Left lung (tissue), 10 donors: ENCODE results near the gene C2orf81. TPM values are rescaled to one million over a fixed set of nuclear protein-coding genes. Genes with fewer than 3 reads are reported as not detected.

Experiments used
- ATAC-seq: fragments of 200-7000 bp; cut with Tn5 transposase; one replicate; pipeline ENCODE4 v1.9.1; 2020; ENCODE audit warnings: moderate library complexity
- DNase-seq, 4 donors: peaks; one replicate each; pipeline ENCODE4 v3.0.0-alpha.2; 2013 to 2020
- H3K27ac ChIP-seq, 2 donors: fragments of 200-600 bp; sonication (generic) in 1 of 2; one replicate each; pipeline versions ENCODE4 v1.5.0 to v1.8.0; 2020 to 2021
- H3K27me3 ChIP-seq, 2 donors: fragments of 200-600 bp; sonication (generic) in 1 of 2; one replicate each; pipeline versions ENCODE4 v1.5.0 to v1.8.0; 2020 to 2021
- H3K36me3 ChIP-seq, 2 donors: fragments of 200-600 bp; sonication (generic) in 1 of 2; one replicate each; pipeline versions ENCODE4 v1.5.0 to v1.8.0; 2020 to 2021
- H3K4me1 ChIP-seq, 2 donors: fragments of 200-600 bp; one replicate each; pipeline ENCODE4 v1.8.0; 2021
- H3K4me3 ChIP-seq, 2 donors: fragments of 200-600 bp; sonication (generic) in 1 of 2; one replicate each; pipeline versions ENCODE4 v1.5.0 to v1.8.0; 2020 to 2021; ENCODE audit warnings: mild to moderate bottlenecking in 1 of 2
- H3K9me3 ChIP-seq, 2 donors: fragments of 200-600 bp; sonication (generic) in 1 of 2; one replicate each; pipeline versions ENCODE4 v1.5.0 to v1.8.0; 2020 to 2021
- CTCF ChIP-seq, 2 donors: fragments of 200-600 bp; sonication (generic) in 1 of 2; IDR thresholded peaks; one replicate each; pipeline versions ENCODE4 v1.5.0 to v1.8.0; 2021; ENCODE audit warnings: antibody characterized with exemption in 2 of 2
- intact Hi-C, 2 donors: fragments of 100-400 bp; cut with DNase I; formaldehyde crosslinking; loops; one replicate each; pipeline versions ENCODE4 v1.11.2 to v1.14.2; 2022
- polyA plus RNA-seq, 6 donors: library from polyadenylated mRNA; unstranded; fragments of 120-200 nt; gene quantifications; one replicate each; pipeline ENCODE4 v1.2.1, GENCODE V29; 2013; ENCODE audit not compliant: insufficient read length in 6 of 6
- total RNA-seq, 2 donors: library from RNA; stranded (reverse); fragmentation: NEBNext Ultra II Directional; extraction: Animal tissue kit (Norgen Biotek cat#: 25700); gene quantifications; one replicate each; pipeline ENCODE4 v1.2.1, GENCODE V29; 2021
- donor health status: DM: no; HTN: yes; CAD: no.
- donor health status: DM: no; HTN: no; CAD: no.

Gene C2orf81
- total and polyA plus RNA-seq, 8 donors: 2.8 to 5.7 (median 5.0) TPM

GRCh38 chr2:74373221-74373676 lies 48.2 kb downstream of the C2orf81 start:
- Histone ChIP-seq H3K9me3 (no peaks in the 10 kb centered on the region), H3K4me1 (peaks cover 0 to 2% of the 10 kb centered on the region in 2 donors), H3K27me3 (no peaks in the 10 kb centered on the region), H3K27ac (no peak overlapping the region), H3K36me3 (peaks cover 0 to 67% of the 10 kb centered on the region in 2 donors), H3K4me3 (no peak overlapping the region)
- DNase-seq: peak in 3 of 4 donors; percentile 7 to 86 (median 71)
- no peak for TF ChIP-seq CTCF (IDR thresholded peaks at IDR 0.05)
- ATAC-seq: peak; percentile 93
- intact Hi-C loops: no loop called here

GRCh38 chr2:74372674-74373073 lies 48.7 kb downstream of the C2orf81 start:
- intact Hi-C loops: no loop called here
- Histone ChIP-seq H3K9me3 (no peaks in the 10 kb centered on the region), H3K27me3 (no peaks in the 10 kb centered on the region), H3K4me3 (no peak overlapping the region), H3K36me3 (peaks cover 0 to 67% of the 10 kb centered on the region in 2 donors), H3K27ac (no peak overlapping the region), H3K4me1 (peaks cover 0 to 2% of the 10 kb centered on the region in 2 donors)
- TF ChIP-seq CTCF (IDR thresholded peaks at IDR 0.05): no peak
- no peak for DNase-seq
- ATAC-seq: no peak

GRCh38 chr2:74371421-74371820 lies 50.0 kb downstream of the C2orf81 start:
- Histone ChIP-seq H3K36me3 (peaks cover 0 to 67% of the 10 kb centered on the region in 2 donors), H3K4me3 (no peak overlapping the region), H3K9me3 (no peaks in the 10 kb centered on the region), H3K4me1 (peaks cover 0 to 2% of the 10 kb centered on the region in 2 donors), H3K27me3 (no peaks in the 10 kb centered on the region), H3K27ac (no peak overlapping the region)
- no peak for ATAC-seq
- no peak for TF ChIP-seq CTCF (IDR thresholded peaks at IDR 0.05)
- intact Hi-C loops: no loop called here
- DNase-seq: no peak

- H3K27me3 ChIP-seq: no peaks in the 10 kb centered on the region
- DNase-seq (no peak), ATAC-seq (no peak)
- no peaks in the 10 kb centered on the region for H3K9me3 ChIP-seq
- peaks cover 0 to 72% of the 10 kb centered on the region in 2 donors for H3K36me3 ChIP-seq
- no peak overlapping the region for H3K4me3 ChIP-seq
- TF ChIP-seq CTCF (IDR thresholded peaks at IDR 0.05): no peak
- no peak overlapping the region for H3K27ac ChIP-seq
- H3K4me1 ChIP-seq: peaks cover 0 to 2% of the 10 kb centered on the region in 2 donors
- intact Hi-C loops: no loop called here
Measured at GRCh38 chr2:74369976-74370375, 51.4 kb downstream of the C2orf81 start.

- Histone ChIP-seq H3K4me3 (no peak overlapping the region), H3K27ac (no peak overlapping the region), H3K27me3 (no peaks in the 10 kb centered on the region), H3K9me3 (no peaks in the 10 kb centered on the region), H3K36me3 (peaks cover 0 to 86% of the 10 kb centered on the region in 2 donors), H3K4me1 (no peaks in the 10 kb centered on the region)
- intact Hi-C loops: no loop called here
- ATAC-seq (no peak), DNase-seq (no peak)
- no peak for TF ChIP-seq CTCF (IDR thresholded peaks at IDR 0.05)
Measured at GRCh38 chr2:74368499-74368898, 52.9 kb downstream of the C2orf81 start.
